BJ (cell line): ENCODE measurements around the gene RPS6KB1. TPM values are rescaled to one million over a fixed set of nuclear protein-coding genes. Genes with fewer than 3 reads are reported as not detected.
A peak's percentile ranks its signal among the peaks of the same experiment; 100 is the strongest.

Experiments used
- CTCF ChIA-PET: fragments of 350-600 bp; formaldehyde crosslinking; extraction: SDS; loops from one replicate; lab custom pipeline; 2021; ENCODE audit warnings: antibody characterized with exemption, inconsistent platforms; lab: Yijun Ruan, JAX
- POLR2A ChIA-PET: fragments of 300-600 bp; sonication (Branson Sonifier 250); formaldehyde crosslinking; extraction: SDS; loops from one replicate; lab custom pipeline; 2021; ENCODE audit warnings: antibody characterized with exemption; lab: Charles Lee
- DNase-seq: peaks from one replicate; pipeline ENCODE4 v3.0.0-alpha.2; 2011; ENCODE audit warnings: low read depth
- H3K27me3 ChIP-seq: 2 replicates; pipeline ENCODE4 v1.6.0; 2011; ENCODE audit warnings: low read length; ENCODE audit not compliant: control insufficient read depth, insufficient read depth
- H3K36me3 ChIP-seq: 2 replicates; pipeline ENCODE4 v1.5.1; 2011; ENCODE audit warnings: low read length; ENCODE audit not compliant: control insufficient read depth, insufficient read depth
- H3K4me3 ChIP-seq: 2 replicates; pipeline ENCODE4 v1.5.1; 2011; ENCODE audit warnings: low read depth, mild to moderate bottlenecking, control low read depth, low read length
- CTCF ChIP-seq: IDR thresholded peaks from 2 replicates; pipeline ENCODE4 v1.5.1; 2011; ENCODE audit warnings: low read depth, mild to moderate bottlenecking, control low read depth, inconsistent platforms, low read length, moderate library complexity; ENCODE audit not compliant: insufficient read depth
- polyA plus RNA-seq: library from polyadenylated mRNA; depleted of rRNA; stranded (reverse); fragments of >200 nt; gene quantifications from 2 replicates; pipeline ENCODE4 v1.2.3, GENCODE V29; 2011

The RPS6KB1 gene
- polyA plus RNA-seq, 1 experiment, result 7.4 TPM

- Histone ChIP-seq H3K4me3 (no peak overlapping the region), H3K27me3 (no peaks in the 10 kb centered on the region), H3K36me3 (no peaks in the 10 kb centered on the region)
- ChIA-PET CTCF (interaction anchor here (0.7 to 3.3 kb wide), 5 partner anchors 8 to 180 kb away, joined by 3 to 17 read pairs (median 4); no protein-coding TSS in a partner anchor), POLR2A (no interaction called here)
- no peak for DNase-seq
- no peak for TF ChIP-seq CTCF
Measured at GRCh38 chr17:59856859-59857794, 35.8 kb upstream of the RPS6KB1 start.

GRCh38 chr17:59858167-59858816, 34.6 kb upstream of the RPS6KB1 start:
- H3K4me3 ChIP-seq, result no peak overlapping the region
- ChIA-PET CTCF (interaction anchor here (1.4 to 3.3 kb wide), 5 partner anchors 9 to 116 kb away, joined by 3 to 24 read pairs (median 8); no protein-coding TSS in a partner anchor), POLR2A (no interaction called here)
- no peak for TF ChIP-seq CTCF
- H3K36me3 ChIP-seq, result no peaks in the 10 kb centered on the region
- no peak for DNase-seq
- H3K27me3 ChIP-seq, result no peaks in the 10 kb centered on the region

GRCh38 chr17:59858932-59859331, 34.0 kb upstream of the RPS6KB1 start:
- DNase-seq, result no peak
- ChIA-PET POLR2A (interaction anchor here (1.0 to 1.1 kb wide), 2 partner anchors 20 to 106 kb away, joined by 3 to 6 read pairs; no protein-coding TSS in a partner anchor), CTCF (interaction anchor here (0.9 to 3.3 kb wide), 11 partner anchors 9 to 328 kb away, joined by 3 to 24 read pairs (median 4); no protein-coding TSS in a partner anchor)
- H3K27me3 ChIP-seq, result no peaks in the 10 kb centered on the region
- TF ChIP-seq CTCF, result no peak
- no peaks in the 10 kb centered on the region for H3K36me3 ChIP-seq
- no peak overlapping the region for H3K4me3 ChIP-seq

GRCh38 chr17:59859444-59860025, 33.4 kb upstream of the RPS6KB1 start:
- ChIA-PET CTCF (interaction anchor here (0.6 to 3.3 kb wide), 13 partner anchors 10 to 329 kb away, joined by 3 to 24 read pairs (median 4); no protein-coding TSS in a partner anchor), POLR2A (interaction anchor here (0.6 to 1.1 kb wide), 3 partner anchors 20 to 107 kb away, joined by 3 to 6 read pairs (median 4); no protein-coding TSS in a partner anchor)
- no peak overlapping the region for H3K4me3 ChIP-seq
- DNase-seq, result no peak
- H3K27me3 ChIP-seq, result no peaks in the 10 kb centered on the region
- no peaks in the 10 kb centered on the region for H3K36me3 ChIP-seq
- TF ChIP-seq CTCF, result peak; percentile 55
